Measurements from ENCODE around the gene NUFIP1. TPM values are rescaled to one million over a fixed set of nuclear protein-coding genes. Genes with fewer than 3 reads are reported as not detected.

Gene NUFIP1
- polyA plus RNA-seq, 1 donor (not counting 4 experiments of a cell fraction or from before 2014, with no cell fraction given), result 3.3 TPM

- H3K9ac ChIP-seq (ENCODE audit: control insufficient read depth, extremely low read depth, insufficient read depth, low read length), result peak overlapping the region; percentile 97
- peaks cover 22% of the 10 kb centered on the region for H3K4me1 ChIP-seq (ENCODE audit: control insufficient read depth, extremely low read depth, insufficient read depth, low read length)
- DNase-seq (ENCODE audit: low read depth, low spot score) (no peak), FAIRE-seq (no peak)
- dilution Hi-C loops (cut with MboI; ENCODE audit: extremely low pct_ligation_motif_present, low sequenced_read_pairs), result no loop called here
- H3K9me3 ChIP-seq (ENCODE audit: control insufficient read depth, low read depth, low read length), result no peaks in the 10 kb centered on the region
- H2AFZ ChIP-seq (ENCODE audit: control insufficient read depth, low read length), result peak overlapping the region; percentile 79
- peaks cover 0 to 2% of the 10 kb centered on the region in 2 experiments for H3K36me3 ChIP-seq (ENCODE audit: control insufficient read depth in 2 of 2, extremely low read depth in 1 of 2, insufficient read depth in 2 of 2, low read length in 2 of 2)
- H3K4me3 ChIP-seq (ENCODE audit: control insufficient read depth in 2 of 3, extremely low read depth in 1 of 3, insufficient read depth in 2 of 3, low read depth in 1 of 3, low read length in 3 of 3), result peak overlapping the region; percentile 89 to 100 (median 96)
- H3K4me2 ChIP-seq (ENCODE audit: control insufficient read depth, extremely low read depth, insufficient read depth, low read depth, low read length), result peak overlapping the region; percentile 84
- peaks cover 2% of the 10 kb centered on the region for H3K9me1 ChIP-seq (ENCODE audit: control insufficient read depth, extremely low read depth, insufficient read depth, low read length)
- H3K79me2 ChIP-seq (ENCODE audit: control insufficient read depth, insufficient read depth, low read length), result peaks cover 91% of the 10 kb centered on the region
- no peaks in the 10 kb centered on the region for H4K20me1 ChIP-seq (ENCODE audit: control insufficient read depth, extremely low read depth, insufficient read depth, low read length)
- peak overlapping the region; percentile 89 for H3K27ac ChIP-seq (ENCODE audit: control insufficient read depth, insufficient read depth, low read length)
- TF ChIP-seq CTCF (optimal IDR thresholded peaks at IDR 0.05 in 1 of 3, IDR thresholded peaks at IDR 0.05 in 1 of 3, conservative IDR thresholded peaks at IDR 0.05 in 1 of 3; ENCODE audit: extremely low read depth in 1 of 3, insufficient read depth in 2 of 3, low read length in 3 of 3), result no peak
- TF ChIP-seq EZH2 (IDR thresholded peaks at IDR 0.05; ENCODE audit: low read length), result no peak
- H3K27me3 ChIP-seq (ENCODE audit: control insufficient read depth, extremely low read depth, insufficient read depth, low read length), result no peaks in the 10 kb centered on the region
Observed at GRCh38 chr13:44989941-44990340, 670 bp upstream of the NUFIP1 start.

DNA sequence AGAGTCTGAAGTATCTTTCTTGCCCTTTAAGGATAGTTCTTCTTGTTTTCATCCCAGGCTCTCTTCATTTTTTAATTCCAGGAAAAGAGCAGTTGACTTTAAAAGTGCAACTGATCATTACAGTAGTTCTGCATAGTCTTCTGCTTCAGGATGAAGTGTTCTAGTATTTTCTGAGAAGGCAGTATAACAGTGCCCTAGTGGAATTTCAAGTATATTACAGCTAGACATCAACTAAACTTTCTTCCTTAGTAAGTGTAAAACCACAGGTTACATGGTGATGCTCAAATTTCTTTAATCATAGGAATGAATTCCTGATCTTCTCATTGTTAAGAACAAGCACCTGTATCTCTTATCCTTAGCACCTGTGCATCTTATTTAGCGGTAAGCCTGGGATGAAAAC, 10.9 kb downstream of the NUFIP1 start:
- H3K4me1 ChIP-seq (ENCODE audit: control insufficient read depth, extremely low read depth, insufficient read depth, low read length), result no peaks in the 10 kb centered on the region
- H3K9me3 ChIP-seq (ENCODE audit: control insufficient read depth, low read depth, low read length), result no peaks in the 10 kb centered on the region
- H3K9ac ChIP-seq (ENCODE audit: control insufficient read depth, extremely low read depth, insufficient read depth, low read length), result no peak overlapping the region
- no peaks in the 10 kb centered on the region for H4K20me1 ChIP-seq (ENCODE audit: control insufficient read depth, extremely low read depth, insufficient read depth, low read length)
- FAIRE-seq (no peak), DNase-seq (ENCODE audit: low read depth, low spot score) (no peak)
- TF ChIP-seq CTCF (optimal IDR thresholded peaks at IDR 0.05 in 1 of 3, IDR thresholded peaks at IDR 0.05 in 1 of 3, conservative IDR thresholded peaks at IDR 0.05 in 1 of 3; ENCODE audit: extremely low read depth in 1 of 3, insufficient read depth in 2 of 3, low read length in 3 of 3) (peak in 1 of 3 experiments; percentile 14), EZH2 (IDR thresholded peaks at IDR 0.05; ENCODE audit: low read length) (no peak)
- no peak overlapping the region for H3K4me3 ChIP-seq (ENCODE audit: control insufficient read depth in 2 of 3, extremely low read depth in 1 of 3, insufficient read depth in 2 of 3, low read depth in 1 of 3, low read length in 3 of 3)
- no peaks in the 10 kb centered on the region for H3K9me1 ChIP-seq (ENCODE audit: control insufficient read depth, extremely low read depth, insufficient read depth, low read length)
- H3K4me2 ChIP-seq (ENCODE audit: control insufficient read depth, extremely low read depth, insufficient read depth, low read depth, low read length), result no peak overlapping the region
- H3K27me3 ChIP-seq (ENCODE audit: control insufficient read depth, extremely low read depth, insufficient read depth, low read length), result no peaks in the 10 kb centered on the region
- H3K36me3 ChIP-seq (ENCODE audit: control insufficient read depth in 2 of 2, extremely low read depth in 1 of 2, insufficient read depth in 2 of 2, low read length in 2 of 2), result peaks cover 8 to 16% of the 10 kb centered on the region in 2 experiments
- no peak overlapping the region for H2AFZ ChIP-seq (ENCODE audit: control insufficient read depth, low read length)
- H3K79me2 ChIP-seq (ENCODE audit: control insufficient read depth, insufficient read depth, low read length), result peaks cover 10% of the 10 kb centered on the region
- no peak overlapping the region for H3K27ac ChIP-seq (ENCODE audit: control insufficient read depth, insufficient read depth, low read length)
- dilution Hi-C loops (cut with MboI; ENCODE audit: extremely low pct_ligation_motif_present, low sequenced_read_pairs), result no loop called here
